Rectal smooth muscle tissue (tissue), 1 donor: ENCODE data around the gene PIK3CA.

ENCODE experiments used
- H3K27ac ChIP-seq: one replicate; pipeline ENCODE4 v1.7.0; 2013; ENCODE audit warnings: low read depth, low read length, inconsistent platforms
- H3K27me3 ChIP-seq: one replicate; pipeline ENCODE4 v1.7.0; 2013; ENCODE audit warnings: low read length; ENCODE audit not compliant: control insufficient read depth, insufficient read depth
- H3K36me3 ChIP-seq: one replicate; pipeline ENCODE4 v1.7.0; 2013; ENCODE audit warnings: low read length; ENCODE audit not compliant: control insufficient read depth, insufficient read depth
- H3K4me1 ChIP-seq: one replicate; pipeline ENCODE4 v1.7.0; 2013; ENCODE audit warnings: low read length; ENCODE audit not compliant: control insufficient read depth, insufficient read depth
- H3K4me3 ChIP-seq: one replicate; pipeline ENCODE4 v1.7.0; 2013; ENCODE audit warnings: low read length
- H3K9ac ChIP-seq: one replicate; pipeline ENCODE4 v1.7.0; 2013; ENCODE audit warnings: low read length

The PIK3CA gene

GRCh38 chr3:179276001-179276400 is 127.8 kb downstream of the PIK3CA start:
- Histone ChIP-seq H3K27me3 (no peaks in the 10 kb centered on the region), H3K4me1 (no peaks in the 10 kb centered on the region), H3K9ac (no peak overlapping the region), H3K27ac (no peak overlapping the region), H3K4me3 (no peak overlapping the region), H3K36me3 (no peaks in the 10 kb centered on the region)

- H3K4me3 ChIP-seq = no peak overlapping the region
- no peak overlapping the region for H3K27ac ChIP-seq
- H3K27me3 ChIP-seq = no peaks in the 10 kb centered on the region
- H3K36me3 ChIP-seq = no peaks in the 10 kb centered on the region
- no peaks in the 10 kb centered on the region for H3K4me1 ChIP-seq
- H3K9ac ChIP-seq = no peak overlapping the region
Observed at GRCh38 chr3:179276743-179277142, 128.6 kb downstream of the PIK3CA start.

- Histone ChIP-seq H3K27me3 (no peaks in the 10 kb centered on the region), H3K9ac (no peak overlapping the region), H3K4me1 (no peaks in the 10 kb centered on the region), H3K36me3 (no peaks in the 10 kb centered on the region), H3K4me3 (no peak overlapping the region), H3K27ac (no peak overlapping the region)
Observed at GRCh38 chr3:179278151-179278550, 130.0 kb downstream of the PIK3CA start.

GRCh38 chr3:179278932-179279693 is 131.0 kb downstream of the PIK3CA start:
- Histone ChIP-seq H3K36me3 (no peaks in the 10 kb centered on the region), H3K27me3 (no peaks in the 10 kb centered on the region), H3K4me3 (no peak overlapping the region), H3K27ac (no peak overlapping the region), H3K9ac (no peak overlapping the region), H3K4me1 (no peaks in the 10 kb centered on the region)

- H3K4me1 ChIP-seq = no peaks in the 10 kb centered on the region
- H3K27ac ChIP-seq = no peak overlapping the region
- H3K9ac ChIP-seq = no peak overlapping the region
- no peaks in the 10 kb centered on the region for H3K36me3 ChIP-seq
- H3K4me3 ChIP-seq = no peak overlapping the region
- no peaks in the 10 kb centered on the region for H3K27me3 ChIP-seq
Observed at GRCh38 chr3:179279837-179280236, 131.7 kb downstream of the PIK3CA start.

- H3K9ac ChIP-seq = no peak overlapping the region
- no peak overlapping the region for H3K27ac ChIP-seq
- no peaks in the 10 kb centered on the region for H3K27me3 ChIP-seq
- H3K4me1 ChIP-seq = no peaks in the 10 kb centered on the region
- H3K4me3 ChIP-seq = no peak overlapping the region
- H3K36me3 ChIP-seq = no peaks in the 10 kb centered on the region
Observed at GRCh38 chr3:179281825-179282224, 133.7 kb downstream of the PIK3CA start.

GRCh38 chr3:179286331-179286730 is 138.2 kb downstream of the PIK3CA start:
- Histone ChIP-seq H3K4me3 (no peak overlapping the region), H3K27ac (no peak overlapping the region), H3K4me1 (no peaks in the 10 kb centered on the region), H3K36me3 (no peaks in the 10 kb centered on the region), H3K27me3 (no peaks in the 10 kb centered on the region), H3K9ac (no peak overlapping the region)

- Histone ChIP-seq H3K9ac (no peak overlapping the region), H3K4me1 (no peaks in the 10 kb centered on the region), H3K27ac (no peak overlapping the region)
Observed at GRCh38 chr3:179288845-179289244, 140.7 kb downstream of the PIK3CA start.

GRCh38 chr3:179289295-179289694 is 141.1 kb downstream of the PIK3CA start:
- H3K27ac ChIP-seq = no peak overlapping the region

More at GRCh38 chr3:179288845-179289244, 140.7 kb downstream of the PIK3CA start:
- H3K36me3 ChIP-seq = no peaks in the 10 kb centered on the region
- no peak overlapping the region for H3K4me3 ChIP-seq
- H3K27me3 ChIP-seq = no peaks in the 10 kb centered on the region

More at GRCh38 chr3:179289295-179289694, 141.1 kb downstream of the PIK3CA start:
- no peaks in the 10 kb centered on the region for H3K27me3 ChIP-seq
- H3K4me3 ChIP-seq = no peak overlapping the region
- H3K9ac ChIP-seq = no peak overlapping the region
- H3K4me1 ChIP-seq = no peaks in the 10 kb centered on the region
- no peaks in the 10 kb centered on the region for H3K36me3 ChIP-seq
